HG03039 (cell line): ENCODE measurements around the gene PSAPL1.
"Not testable (repeated sequence)": the region's sequence is repeated elsewhere in the genome, so short reads cannot be mapped to it uniquely, and the experiment has no call there.

ENCODE experiments used
- ATAC-seq: cut with Tn5 transposase; IDR thresholded peaks from one replicate; pipeline ENCODE4 v1.9.1; 2021; ENCODE audit warnings: mild to moderate bottlenecking, moderate library complexity; ENCODE audit not compliant: unreplicated experiment

The PSAPL1 gene

GRCh38 chr4:7460566-7460965 lies 25.8 kb upstream of the PSAPL1 start:
- no peak for ATAC-seq

- no peak for ATAC-seq
Measured at GRCh38 chr4:7459471-7459870, 24.7 kb upstream of the PSAPL1 start.

- ATAC-seq = no peak
Measured at GRCh38 chr4:7458477-7458876, 23.7 kb upstream of the PSAPL1 start.

- ATAC-seq = no peak
Measured at GRCh38 chr4:7458066-7458425, 23.3 kb upstream of the PSAPL1 start.

GRCh38 chr4:7457201-7458065 lies 22.7 kb upstream of the PSAPL1 start:
- ATAC-seq = no peak

- not testable (repeated sequence) for ATAC-seq
Measured at GRCh38 chr4:7452802-7453201, 18.1 kb upstream of the PSAPL1 start.

GRCh38 chr4:7451800-7452199 lies 17.1 kb upstream of the PSAPL1 start:
- no peak for ATAC-seq

GRCh38 chr4:7451434-7451789 lies 16.7 kb upstream of the PSAPL1 start:
- ATAC-seq = no peak

GRCh38 chr4:7450775-7451433 lies 16.2 kb upstream of the PSAPL1 start:
- ATAC-seq = no peak

GRCh38 chr4:7448036-7448435 lies 13.3 kb upstream of the PSAPL1 start:
- ATAC-seq = no peak

- ATAC-seq = no peak
Measured at GRCh38 chr4:7447236-7447635, 12.5 kb upstream of the PSAPL1 start.

- ATAC-seq = no peak
Measured at GRCh38 chr4:7444731-7445130, 10.0 kb upstream of the PSAPL1 start.

- ATAC-seq = no peak
Measured at GRCh38 chr4:7444314-7444713, 9.6 kb upstream of the PSAPL1 start.

GRCh38 chr4:7442574-7443162 lies 7.9 kb upstream of the PSAPL1 start:
- no peak for ATAC-seq

GRCh38 chr4:7441201-7441600 lies 6.5 kb upstream of the PSAPL1 start:
- ATAC-seq = no peak

- no peak for ATAC-seq
Measured at GRCh38 chr4:7439699-7440098, 5.0 kb upstream of the PSAPL1 start.

- ATAC-seq = no peak
Measured at GRCh38 chr4:7436256-7436655, 1.5 kb upstream of the PSAPL1 start.

- ATAC-seq = no peak
Measured at GRCh38 chr4:7435471-7436061, 836 bp upstream of the PSAPL1 start.

- no peak for ATAC-seq
Measured at GRCh38 chr4:7434141-7434765, 477 bp downstream of the PSAPL1 start.

GRCh38 chr4:7433376-7434140 lies 1.2 kb downstream of the PSAPL1 start:
- no peak for ATAC-seq
